ENCODE results near the gene PLEKHB1. TPM values are rescaled to one million over a fixed set of nuclear protein-coding genes. Genes with fewer than 3 reads are reported as not detected.

PLEKHB1 gene
- total RNA-seq, 1 experiment from 2014 or later: 0.46 TPM

DNA sequence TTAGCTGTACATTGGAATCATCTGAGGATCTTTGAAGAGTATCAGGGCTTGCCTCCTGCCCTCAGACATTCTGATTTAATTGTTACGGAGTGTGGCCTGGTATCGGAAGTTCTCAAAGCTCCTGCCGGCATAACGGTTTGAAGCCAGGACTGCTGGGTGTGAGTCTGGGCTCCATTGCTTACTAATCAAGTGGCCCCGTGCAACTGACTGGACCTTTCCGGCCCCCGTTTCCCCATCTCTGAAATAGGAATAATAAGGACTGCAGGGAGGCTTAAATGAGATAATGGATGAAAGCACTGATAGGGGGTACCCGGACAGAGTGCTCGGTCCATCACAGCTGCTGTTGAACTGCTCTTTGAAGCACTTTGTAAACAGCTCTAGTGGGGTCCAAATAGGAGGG lies 1.7 kb downstream of the PLEKHB1 start:
- DNase-seq (ENCODE audit: low read depth): no peak

DNA sequence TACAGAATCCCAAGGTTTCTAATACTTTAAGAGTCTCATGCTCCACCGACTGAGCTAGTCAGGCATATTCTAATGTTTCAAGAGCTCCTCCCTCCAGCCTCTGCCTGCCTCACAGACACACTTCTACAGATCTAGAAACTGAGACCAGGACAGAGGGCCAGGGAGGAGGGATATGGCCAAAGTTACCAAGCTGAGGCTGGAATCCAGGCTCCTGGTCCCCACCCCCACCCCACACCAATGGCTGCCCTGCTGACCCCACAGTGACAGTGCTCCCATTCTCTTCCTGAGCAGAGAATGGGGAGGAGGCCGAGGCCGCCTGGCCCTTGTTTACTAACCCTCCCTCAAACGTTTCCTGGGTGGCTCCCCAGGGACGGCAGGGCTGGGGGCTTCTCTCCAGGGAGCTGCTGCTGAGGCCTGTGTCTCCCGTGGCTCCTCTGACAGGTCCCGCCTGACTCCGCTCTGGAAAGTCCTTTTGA lies 2.2 kb downstream of the PLEKHB1 start:
- no peak for DNase-seq (ENCODE audit: low read depth)

GRCh38 chr11:73649206-73649605 lies 2.8 kb downstream of the PLEKHB1 start:
- no peak for DNase-seq (ENCODE audit: low read depth)

DNA sequence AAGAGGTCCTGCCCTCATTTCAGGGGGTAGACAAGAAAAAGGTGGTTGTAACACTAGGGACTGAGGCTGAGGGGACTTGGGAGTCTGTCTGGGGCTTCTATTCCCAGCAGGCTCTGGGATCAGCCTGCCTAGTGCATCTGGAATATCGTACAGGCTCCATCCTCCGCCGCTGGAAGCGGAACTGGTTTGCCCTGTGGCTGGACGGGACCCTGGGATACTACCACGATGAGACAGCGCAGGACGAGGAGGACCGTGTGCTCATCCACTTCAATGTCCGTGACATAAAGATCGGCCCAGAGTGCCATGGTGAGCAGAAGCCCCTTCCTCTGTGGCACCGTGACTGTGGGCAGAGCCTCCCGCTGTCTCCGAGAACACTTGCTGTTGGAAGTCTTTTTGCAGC lies 4.0 kb downstream of the PLEKHB1 start:
- DNase-seq (ENCODE audit: low read depth): no peak

GRCh38 chr11:73651252-73651651 lies 4.9 kb downstream of the PLEKHB1 start:
- DNase-seq (ENCODE audit: low read depth): no peak

- no peak for DNase-seq (ENCODE audit: low read depth)
These were observed 5.3 kb downstream of the PLEKHB1 start for GRCh38 chr11:73651661-73652045.

DNA sequence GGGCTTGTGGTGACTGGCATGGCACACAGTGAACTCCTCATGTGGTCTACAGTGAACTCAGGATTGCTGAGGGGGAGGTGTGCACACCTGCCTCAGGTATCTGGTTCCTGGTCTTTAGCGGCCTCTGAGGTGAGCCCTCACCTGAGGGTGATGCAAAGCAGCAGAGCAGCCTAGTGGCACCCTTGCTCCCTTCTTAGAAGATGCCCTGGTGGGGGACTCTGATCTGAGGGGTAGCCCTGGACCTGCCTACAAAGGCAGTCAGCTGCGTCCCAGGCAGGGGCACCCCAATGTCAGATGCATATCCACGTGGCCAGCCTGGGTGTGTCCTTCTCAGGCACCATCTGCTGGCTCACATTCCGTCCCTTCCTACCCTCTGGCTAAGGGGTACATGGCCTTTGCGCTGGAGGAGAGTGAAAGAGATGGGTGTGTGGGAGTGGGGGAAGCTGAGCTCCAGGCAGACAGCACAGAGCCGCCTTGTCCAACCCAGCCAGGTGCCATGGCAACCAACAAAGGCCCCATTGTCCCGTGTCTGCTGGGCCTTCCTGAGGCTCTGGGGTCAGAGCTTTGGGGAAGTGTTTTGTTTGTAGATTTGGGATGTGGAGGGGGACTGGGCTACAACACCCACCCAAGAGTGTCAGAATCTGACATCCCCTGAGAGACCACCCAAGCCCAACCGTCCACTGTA lies 5.8 kb downstream of the PLEKHB1 start:
- DNase-seq (ENCODE audit: low read depth): no peak

- peak; percentile 45 for DNase-seq (ENCODE audit: low read depth)
These were observed 6.6 kb downstream of the PLEKHB1 start for GRCh38 chr11:73652856-73653559.

GRCh38 chr11:73653996-73654395 lies 7.6 kb downstream of the PLEKHB1 start:
- no peak for DNase-seq (ENCODE audit: low read depth)

DNA sequence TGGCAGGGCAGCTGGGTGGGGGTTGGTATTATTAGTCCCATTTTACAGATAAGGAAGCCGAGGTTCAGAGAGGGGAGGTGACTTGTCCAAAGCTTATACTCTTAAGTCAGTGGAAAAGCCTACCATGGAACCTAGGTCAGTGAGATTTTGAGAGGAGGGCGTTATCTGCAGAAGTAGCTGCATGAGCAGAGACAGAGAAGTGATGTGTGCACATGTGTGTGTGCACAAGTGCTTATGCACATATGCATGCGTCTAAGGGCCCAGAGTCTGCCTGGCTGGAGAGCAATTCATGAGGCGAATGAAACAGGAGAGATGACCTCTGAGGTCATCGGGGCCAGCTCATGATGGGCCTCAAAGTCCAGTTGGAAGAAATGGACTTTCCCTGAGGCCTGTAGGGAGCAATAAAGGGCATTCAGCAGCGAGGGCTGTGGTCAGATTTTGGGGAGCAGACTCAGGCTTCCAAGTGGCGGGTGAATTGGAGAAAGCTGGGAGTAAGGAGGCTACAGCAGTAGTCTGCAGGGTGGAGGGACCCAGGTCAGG lies 8.2 kb downstream of the PLEKHB1 start:
- no peak for DNase-seq (ENCODE audit: low read depth)

DNA sequence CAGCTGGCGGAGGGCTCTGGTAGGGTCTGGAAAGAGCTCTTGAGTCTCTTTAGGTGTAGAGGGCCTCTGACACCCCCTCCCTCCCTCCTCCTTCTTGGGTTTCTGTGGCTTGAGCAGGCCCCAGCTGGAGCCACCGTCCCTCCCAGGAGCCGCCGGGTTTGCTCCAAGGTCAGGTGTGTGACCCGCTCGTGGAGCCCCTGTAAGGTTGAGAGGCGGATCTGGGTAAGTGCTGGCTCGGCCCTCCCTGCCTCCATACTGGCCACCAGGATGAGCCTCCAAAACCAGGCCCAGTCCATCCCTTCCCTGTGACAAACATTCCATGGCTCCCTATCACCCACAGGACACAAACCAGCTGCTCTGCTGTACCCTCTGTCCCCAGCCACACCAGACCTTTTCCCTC lies 9.3 kb downstream of the PLEKHB1 start:
- no peak for DNase-seq (ENCODE audit: low read depth)

GRCh38 chr11:73656985-73657384 lies 10.6 kb downstream of the PLEKHB1 start:
- no peak for DNase-seq (ENCODE audit: low read depth)

DNA sequence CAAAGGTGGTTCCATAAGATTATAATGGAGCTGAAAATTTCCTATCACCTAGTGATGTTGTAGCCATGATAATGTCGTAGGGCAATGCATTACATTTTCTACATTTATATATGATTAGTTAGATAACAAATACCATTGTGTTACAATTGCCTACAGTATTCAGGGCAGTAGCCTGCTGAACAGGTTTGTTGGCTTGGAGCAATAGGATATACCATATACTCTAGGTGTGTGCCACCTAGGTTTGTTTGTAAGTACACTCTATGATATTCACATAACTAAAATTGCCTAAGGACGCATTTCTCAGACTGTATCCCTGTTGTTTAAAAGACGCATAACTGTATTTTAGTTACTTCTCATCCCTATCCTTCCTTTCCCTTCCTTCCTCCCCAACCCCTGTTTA lies 13.6 kb downstream of the PLEKHB1 start:
- no peak for DNase-seq (ENCODE audit: low read depth)

GRCh38 chr11:73660497-73661034 lies 14.2 kb downstream of the PLEKHB1 start:
- no peak for DNase-seq (ENCODE audit: low read depth)

DNA sequence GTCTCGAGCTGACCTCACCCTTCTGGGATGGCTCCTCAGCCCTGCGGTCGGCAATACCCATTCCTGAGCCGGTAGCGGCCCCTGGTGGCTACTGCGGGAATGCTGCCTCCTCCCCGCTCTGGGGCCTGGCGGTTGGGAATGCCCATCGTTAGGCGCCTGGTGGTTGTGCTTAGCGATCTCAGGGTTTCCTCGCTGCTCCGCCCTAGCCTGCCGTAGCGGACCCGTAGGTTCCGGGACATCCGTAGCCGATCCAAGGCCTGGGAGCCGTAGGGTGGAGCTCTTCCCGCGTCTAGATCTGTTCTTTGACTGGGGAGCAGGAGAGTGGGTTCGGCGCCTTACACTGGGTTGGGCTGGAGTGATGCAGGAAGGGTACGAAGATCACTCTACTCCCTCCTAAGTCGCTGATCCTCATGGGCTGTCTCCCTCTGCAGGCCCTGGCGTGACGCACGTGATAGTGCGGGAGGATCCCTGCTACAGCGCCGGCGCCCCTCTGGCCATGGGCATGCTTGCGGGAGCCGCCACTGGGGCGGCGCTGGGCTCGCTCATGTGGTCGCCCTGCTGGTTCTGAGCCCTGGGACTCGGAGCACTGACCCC lies 14.8 kb downstream of the PLEKHB1 start:
- DNase-seq (ENCODE audit: low read depth): peak; percentile 77

GRCh38 chr11:73662445-73663157 lies 16.2 kb downstream of the PLEKHB1 start:
- no peak for DNase-seq (ENCODE audit: low read depth)

- DNase-seq (ENCODE audit: low read depth): no peak
These were observed 17.5 kb downstream of the PLEKHB1 start for GRCh38 chr11:73663604-73664495.

- no peak for DNase-seq (ENCODE audit: low read depth)
These were observed 18.5 kb downstream of the PLEKHB1 start for GRCh38 chr11:73664877-73665276.

- DNase-seq (ENCODE audit: low read depth): no peak
These were observed 21.5 kb downstream of the PLEKHB1 start for GRCh38 chr11:73667891-73668290.

- no peak for DNase-seq (ENCODE audit: low read depth)
These were observed 24.4 kb downstream of the PLEKHB1 start for GRCh38 chr11:73670808-73671207.

DNA sequence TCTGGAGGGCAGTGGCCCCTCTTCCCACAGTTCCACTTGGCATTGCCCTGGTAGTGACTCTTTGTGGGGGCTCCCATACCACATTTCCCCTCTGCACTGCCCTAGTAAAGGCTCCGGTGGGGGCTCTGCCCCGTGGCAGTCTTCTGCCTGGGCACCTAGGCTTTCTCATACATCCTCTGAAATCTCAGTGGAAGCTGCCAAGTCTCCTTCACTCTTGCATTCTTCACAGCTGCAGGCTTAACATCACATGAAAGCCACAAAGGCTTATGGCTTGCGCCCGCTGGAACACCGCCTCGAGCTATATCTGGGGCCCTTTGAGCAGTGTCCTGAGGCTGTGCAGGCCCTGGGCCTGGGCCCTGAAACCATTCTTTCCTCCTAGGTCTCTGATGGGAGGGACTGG lies 25.3 kb downstream of the PLEKHB1 start:
- DNase-seq (ENCODE audit: low read depth): no peak
